ENCODE measurements around the gene TSPAN14. TPM values are rescaled to one million over a fixed set of nuclear protein-coding genes. Genes with fewer than 3 reads are reported as not detected.

The TSPAN14 gene
- total RNA-seq, 1 experiment from 2014 or later: 116 TPM

- Mint-ChIP-seq H3K27me3 (ENCODE audit: unreplicated experiment) (no peaks in the 10 kb centered on the region), H3K36me3 (ENCODE audit: insufficient read depth, unreplicated experiment) (peaks cover 23% of the 10 kb centered on the region), H3K27ac (ENCODE audit: unreplicated experiment) (no peak overlapping the region), H3K9me3 (ENCODE audit: low read depth, unreplicated experiment) (no peaks in the 10 kb centered on the region), H3K4me3 (ENCODE audit: low read depth, unreplicated experiment) (no peak overlapping the region), H3K4me1 (ENCODE audit: low read depth, unreplicated experiment) (peaks cover 50% of the 10 kb centered on the region)
- no TSS peak for BruUV-seq (replicated peaks)
- CTCF ChIA-PET: interaction anchor here (0.6 to 2.3 kb wide), 5 partner anchors 10 to 167 kb away, joined by 3 to 7 read pairs (median 5); no protein-coding TSS in a partner anchor
- TF ChIP-seq, protein P1, sequence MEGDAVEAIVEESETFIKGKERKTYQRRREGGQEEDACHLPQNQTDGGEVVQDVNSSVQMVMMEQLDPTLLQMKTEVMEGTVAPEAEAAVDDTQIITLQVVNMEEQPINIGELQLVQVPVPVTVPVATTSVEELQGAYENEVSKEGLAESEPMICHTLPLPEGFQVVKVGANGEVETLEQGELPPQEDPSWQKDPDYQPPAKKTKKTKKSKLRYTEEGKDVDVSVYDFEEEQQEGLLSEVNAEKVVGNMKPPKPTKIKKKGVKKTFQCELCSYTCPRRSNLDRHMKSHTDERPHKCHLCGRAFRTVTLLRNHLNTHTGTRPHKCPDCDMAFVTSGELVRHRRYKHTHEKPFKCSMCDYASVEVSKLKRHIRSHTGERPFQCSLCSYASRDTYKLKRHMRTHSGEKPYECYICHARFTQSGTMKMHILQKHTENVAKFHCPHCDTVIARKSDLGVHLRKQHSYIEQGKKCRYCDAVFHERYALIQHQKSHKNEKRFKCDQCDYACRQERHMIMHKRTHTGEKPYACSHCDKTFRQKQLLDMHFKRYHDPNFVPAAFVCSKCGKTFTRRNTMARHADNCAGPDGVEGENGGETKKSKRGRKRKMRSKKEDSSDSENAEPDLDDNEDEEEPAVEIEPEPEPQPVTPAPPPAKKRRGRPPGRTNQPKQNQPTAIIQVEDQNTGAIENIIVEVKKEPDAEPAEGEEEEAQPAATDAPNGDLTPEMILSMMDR (IDR thresholded peaks at IDR 0.05; ENCODE audit: unreplicated experiment): no peak
- intact Hi-C loops (cut with micrococcal nuclease; ENCODE audit: unreplicated experiment): no loop called here
- no peak for DNase-seq
These were observed 43.4 kb upstream of the TSPAN14 start for GRCh38 chr10:80410578-80411145.

- Mint-ChIP-seq H3K4me1 (ENCODE audit: low read depth, unreplicated experiment) (peaks cover 56% of the 10 kb centered on the region), H3K36me3 (ENCODE audit: insufficient read depth, unreplicated experiment) (peaks cover 23% of the 10 kb centered on the region), H3K27me3 (ENCODE audit: unreplicated experiment) (no peaks in the 10 kb centered on the region), H3K9me3 (ENCODE audit: low read depth, unreplicated experiment) (no peaks in the 10 kb centered on the region), H3K4me3 (ENCODE audit: low read depth, unreplicated experiment) (no peak overlapping the region), H3K27ac (ENCODE audit: unreplicated experiment) (no peak overlapping the region)
- TF ChIP-seq, protein P1 (IDR thresholded peaks at IDR 0.05; ENCODE audit: unreplicated experiment): no peak
- DNase-seq: peak; percentile 28
- BruUV-seq (replicated peaks): no TSS peak
- CTCF ChIA-PET: interaction anchor here (0.6 to 1.8 kb wide), 6 partner anchors 9 to 166 kb away, joined by 3 to 7 read pairs (median 3); no protein-coding TSS in a partner anchor
- intact Hi-C loops (cut with micrococcal nuclease; ENCODE audit: unreplicated experiment): no loop called here
These were observed 42.8 kb upstream of the TSPAN14 start for GRCh38 chr10:80411267-80411668.

GRCh38 chr10:80411681-80412220, 42.4 kb upstream of the TSPAN14 start:
- CTCF ChIA-PET: interaction anchor here (0.6 to 1.8 kb wide), 6 partner anchors 9 to 165 kb away, joined by 3 to 7 read pairs (median 3); no protein-coding TSS in a partner anchor
- TF ChIP-seq, protein P1 (IDR thresholded peaks at IDR 0.05; ENCODE audit: unreplicated experiment): no peak
- Mint-ChIP-seq H3K27me3 (ENCODE audit: unreplicated experiment) (no peaks in the 10 kb centered on the region), H3K4me1 (ENCODE audit: low read depth, unreplicated experiment) (peaks cover 60% of the 10 kb centered on the region), H3K27ac (ENCODE audit: unreplicated experiment) (no peak overlapping the region), H3K9me3 (ENCODE audit: low read depth, unreplicated experiment) (no peaks in the 10 kb centered on the region), H3K4me3 (ENCODE audit: low read depth, unreplicated experiment) (no peak overlapping the region), H3K36me3 (ENCODE audit: insufficient read depth, unreplicated experiment) (peaks cover 23% of the 10 kb centered on the region)
- intact Hi-C loops (cut with micrococcal nuclease; ENCODE audit: unreplicated experiment): no loop called here
- BruUV-seq (replicated peaks): no TSS peak
- no peak for DNase-seq

DNA sequence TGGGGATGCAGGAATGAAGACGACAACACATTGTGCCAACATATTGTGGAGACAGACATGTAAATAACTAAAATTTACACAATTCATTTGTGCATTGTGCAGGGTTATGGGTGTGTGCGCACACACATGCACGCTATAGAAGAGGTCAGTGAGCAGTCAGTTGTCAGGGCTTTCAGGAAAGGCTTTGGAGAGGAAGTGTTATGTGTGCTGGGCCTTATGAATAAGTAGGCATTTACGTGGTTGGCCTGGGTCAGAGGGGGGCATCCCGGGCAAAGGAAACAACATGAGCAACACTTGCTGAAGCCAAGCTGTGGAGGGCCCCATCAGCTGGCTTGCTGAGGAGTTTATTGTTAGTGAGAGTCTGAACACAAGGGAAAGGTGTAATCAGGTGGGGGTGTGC, 41.6 kb upstream of the TSPAN14 start:
- no peaks in the 10 kb centered on the region for H3K27me3 Mint-ChIP-seq (ENCODE audit: unreplicated experiment)
- no peaks in the 10 kb centered on the region for H3K9me3 Mint-ChIP-seq (ENCODE audit: low read depth, unreplicated experiment)
- TF ChIP-seq, protein P1 (IDR thresholded peaks at IDR 0.05; ENCODE audit: unreplicated experiment): no peak
- no peak overlapping the region for H3K27ac Mint-ChIP-seq (ENCODE audit: unreplicated experiment)
- no peak for DNase-seq
- CTCF ChIA-PET: interaction anchor here (1.2 kb wide), 1 partner anchor 93 kb away, joined by 3 read pairs; no protein-coding TSS in a partner anchor
- H3K36me3 Mint-ChIP-seq (ENCODE audit: insufficient read depth, unreplicated experiment): peaks cover 19% of the 10 kb centered on the region
- BruUV-seq (replicated peaks): no TSS peak
- H3K4me3 Mint-ChIP-seq (ENCODE audit: low read depth, unreplicated experiment): no peak overlapping the region
- intact Hi-C loops (cut with micrococcal nuclease; ENCODE audit: unreplicated experiment): no loop called here
- peaks cover 60% of the 10 kb centered on the region for H3K4me1 Mint-ChIP-seq (ENCODE audit: low read depth, unreplicated experiment)
